ENCODE results near the gene CPNE7.

CPNE7 gene

DNA sequence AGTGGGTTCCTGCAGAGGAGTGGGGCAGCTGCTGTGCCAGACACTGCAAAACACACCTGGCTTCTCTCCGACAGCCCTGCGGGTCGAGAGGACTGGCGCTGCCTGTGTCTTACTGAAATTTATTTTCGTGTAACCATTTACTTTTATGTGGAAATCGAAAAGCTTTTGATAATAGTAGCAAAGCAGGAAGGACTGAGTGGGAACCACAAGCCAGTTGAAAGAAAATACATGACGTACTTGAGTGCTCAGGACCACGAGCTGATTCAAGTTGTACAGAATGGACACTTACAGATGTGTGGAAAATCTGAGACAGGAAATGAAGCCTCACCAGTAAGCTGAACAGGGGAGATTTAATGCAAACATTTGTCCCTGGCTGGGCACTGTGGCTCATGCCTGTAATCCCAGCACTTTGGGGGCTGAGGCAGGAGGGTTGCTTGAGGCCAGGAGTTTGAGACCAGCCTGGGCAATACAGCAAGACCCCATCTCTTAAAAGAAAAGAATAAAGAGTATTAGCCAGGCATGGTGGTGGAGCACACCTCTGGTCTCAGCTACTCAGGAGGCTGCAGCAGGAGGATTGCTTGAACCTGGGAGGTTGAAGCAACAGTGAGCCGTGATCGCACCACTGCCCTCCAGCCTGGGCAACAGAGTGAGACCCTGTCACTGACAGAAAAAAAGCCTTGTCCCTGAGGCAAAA lies 26.4 kb upstream of the CPNE7 start:
- DNase-seq, result no peak

DNA sequence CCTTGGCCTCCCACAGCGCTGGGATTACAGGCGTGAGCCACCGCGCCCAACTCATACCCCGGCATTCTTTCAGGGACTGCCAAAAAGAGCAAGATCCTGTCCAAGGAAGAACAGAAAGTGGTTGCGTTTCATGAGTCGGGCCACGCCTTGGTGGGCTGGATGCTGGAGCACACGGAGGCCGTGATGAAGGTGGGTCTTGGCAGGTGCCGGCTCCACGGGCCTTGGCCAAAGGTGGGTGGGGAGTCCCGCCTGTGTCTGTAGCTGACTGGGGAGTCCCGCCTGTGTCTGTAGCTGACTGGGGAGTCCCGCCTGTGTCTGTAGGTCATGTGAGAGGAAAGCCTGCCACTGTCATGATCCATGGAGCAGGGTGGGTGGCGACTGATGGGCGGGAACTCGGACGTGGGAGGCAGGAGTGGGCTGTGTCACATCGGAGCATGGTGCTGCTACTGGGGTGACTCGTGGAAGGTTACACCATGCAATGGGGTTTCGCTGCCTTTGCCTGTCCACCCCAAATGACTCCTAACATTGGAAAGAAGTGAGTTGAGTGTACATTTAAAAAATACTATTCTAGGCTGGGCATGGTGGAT lies 25.0 kb upstream of the CPNE7 start:
- no peak for DNase-seq

DNA sequence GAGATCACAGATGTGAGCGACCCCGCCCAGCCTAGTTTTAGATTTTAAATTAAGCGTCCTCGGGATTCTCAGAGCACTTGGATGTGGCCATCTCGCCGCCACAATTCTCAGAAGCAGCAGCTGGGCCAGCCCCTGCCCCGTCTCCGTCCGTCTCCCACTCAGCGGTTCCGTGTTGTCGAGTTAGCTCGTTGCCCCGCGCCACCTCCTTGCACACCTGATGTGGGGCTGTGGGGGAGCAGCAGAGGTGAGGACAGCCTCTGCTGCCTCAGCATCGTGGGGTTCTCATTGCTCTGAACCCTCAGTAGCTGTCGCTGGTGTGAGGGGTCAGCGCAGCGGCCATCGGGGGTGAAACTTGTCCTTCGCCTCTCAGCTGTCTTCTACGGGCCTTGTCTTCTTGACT lies 23.2 kb upstream of the CPNE7 start:
- DNase-seq, result no peak

DNA sequence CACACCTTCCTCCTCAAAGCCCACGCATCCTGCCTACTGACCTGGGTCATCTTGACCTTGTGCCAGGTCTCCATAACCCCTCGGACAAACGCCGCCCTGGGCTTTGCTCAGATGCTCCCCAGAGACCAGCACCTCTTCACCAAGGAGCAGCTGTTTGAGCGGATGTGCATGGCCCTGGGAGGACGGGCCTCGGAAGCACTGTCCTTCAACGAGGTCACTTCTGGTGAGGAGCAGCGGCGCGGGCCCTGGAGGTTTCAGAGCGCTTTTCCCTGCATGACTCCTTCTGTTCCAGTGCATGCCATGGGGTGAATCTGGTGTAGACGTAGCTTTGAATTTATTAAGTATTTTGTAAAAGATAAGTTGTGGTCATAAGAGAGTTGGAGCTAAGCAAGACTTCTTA lies 22.6 kb upstream of the CPNE7 start:
- DNase-seq, result no peak

DNA sequence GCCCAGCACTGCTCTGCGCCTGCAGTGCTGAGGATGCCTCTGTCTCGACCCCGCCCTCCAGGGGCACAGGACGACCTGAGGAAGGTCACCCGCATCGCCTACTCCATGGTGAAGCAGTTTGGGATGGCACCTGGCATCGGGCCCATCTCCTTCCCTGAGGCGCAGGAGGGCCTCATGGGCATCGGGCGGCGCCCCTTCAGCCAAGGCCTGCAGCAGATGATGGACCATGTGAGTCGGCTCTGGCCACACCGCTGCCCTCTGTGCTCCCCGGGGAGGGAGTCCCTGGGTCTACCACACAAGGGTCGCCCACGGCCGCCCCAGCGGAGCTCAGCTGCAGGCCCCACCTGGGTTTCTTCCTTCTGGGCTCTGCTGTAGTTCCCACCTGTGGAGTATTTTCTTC lies 21.8 kb upstream of the CPNE7 start:
- no peak for DNase-seq

DNA sequence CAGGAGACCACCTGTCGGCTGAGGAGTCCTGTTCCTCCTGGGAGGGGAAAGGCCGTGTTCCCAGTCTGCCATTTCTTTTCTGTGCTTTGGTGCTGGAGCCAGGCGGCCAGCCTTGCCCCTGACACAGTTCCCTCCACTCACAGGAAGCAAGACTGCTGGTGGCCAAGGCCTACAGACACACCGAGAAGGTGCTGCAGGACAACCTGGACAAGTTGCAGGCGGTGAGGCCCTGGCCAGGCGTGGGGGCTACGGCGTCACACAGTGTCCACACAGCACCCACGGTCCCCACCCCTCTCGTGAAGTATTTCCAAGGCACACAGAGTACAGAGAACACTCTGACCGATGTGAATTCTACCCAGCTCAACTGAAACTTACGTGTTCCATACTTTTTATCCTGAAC lies 21.2 kb upstream of the CPNE7 start:
- no peak for DNase-seq

DNA sequence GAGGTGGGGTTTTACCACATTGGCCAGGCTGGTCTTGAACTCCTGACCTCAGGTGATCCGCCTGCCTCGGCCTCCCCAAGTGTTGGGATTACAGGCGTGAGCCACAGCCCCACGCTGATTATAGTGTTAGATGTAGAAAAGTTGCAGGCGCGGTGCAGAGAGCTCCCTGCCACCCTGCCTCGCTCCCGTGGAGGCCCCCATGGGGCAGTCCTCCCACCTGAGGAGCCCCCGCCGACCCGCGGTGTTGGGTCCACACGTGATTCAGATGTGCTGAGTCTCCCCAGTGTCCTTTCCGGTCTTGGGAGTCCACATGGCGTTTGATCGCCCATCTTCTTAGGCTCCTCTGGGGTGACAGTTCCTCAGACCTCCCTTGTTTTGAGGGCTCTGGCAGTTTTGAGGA lies 20.3 kb upstream of the CPNE7 start:
- no peak for DNase-seq

DNA sequence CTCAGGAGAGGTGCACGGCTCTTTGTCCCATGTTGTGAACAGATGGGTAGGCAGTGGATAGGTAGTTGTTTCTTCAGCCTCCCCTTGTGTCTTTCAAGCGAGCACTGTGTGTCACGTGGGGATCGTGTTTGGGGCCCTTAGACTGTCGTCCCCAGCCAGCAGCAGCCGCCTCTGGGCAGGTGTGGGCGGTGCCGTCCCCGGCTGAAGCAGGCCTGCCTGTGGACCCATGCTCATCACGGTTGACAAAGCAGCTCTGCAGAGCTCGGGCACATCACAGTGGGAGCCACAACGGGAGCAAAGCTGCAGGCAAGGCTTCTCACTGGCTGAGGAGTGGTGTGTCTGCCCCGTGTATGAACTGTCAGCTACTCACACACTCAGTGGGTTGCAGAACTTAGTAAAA lies 19.8 kb upstream of the CPNE7 start:
- DNase-seq, result no peak

DNA sequence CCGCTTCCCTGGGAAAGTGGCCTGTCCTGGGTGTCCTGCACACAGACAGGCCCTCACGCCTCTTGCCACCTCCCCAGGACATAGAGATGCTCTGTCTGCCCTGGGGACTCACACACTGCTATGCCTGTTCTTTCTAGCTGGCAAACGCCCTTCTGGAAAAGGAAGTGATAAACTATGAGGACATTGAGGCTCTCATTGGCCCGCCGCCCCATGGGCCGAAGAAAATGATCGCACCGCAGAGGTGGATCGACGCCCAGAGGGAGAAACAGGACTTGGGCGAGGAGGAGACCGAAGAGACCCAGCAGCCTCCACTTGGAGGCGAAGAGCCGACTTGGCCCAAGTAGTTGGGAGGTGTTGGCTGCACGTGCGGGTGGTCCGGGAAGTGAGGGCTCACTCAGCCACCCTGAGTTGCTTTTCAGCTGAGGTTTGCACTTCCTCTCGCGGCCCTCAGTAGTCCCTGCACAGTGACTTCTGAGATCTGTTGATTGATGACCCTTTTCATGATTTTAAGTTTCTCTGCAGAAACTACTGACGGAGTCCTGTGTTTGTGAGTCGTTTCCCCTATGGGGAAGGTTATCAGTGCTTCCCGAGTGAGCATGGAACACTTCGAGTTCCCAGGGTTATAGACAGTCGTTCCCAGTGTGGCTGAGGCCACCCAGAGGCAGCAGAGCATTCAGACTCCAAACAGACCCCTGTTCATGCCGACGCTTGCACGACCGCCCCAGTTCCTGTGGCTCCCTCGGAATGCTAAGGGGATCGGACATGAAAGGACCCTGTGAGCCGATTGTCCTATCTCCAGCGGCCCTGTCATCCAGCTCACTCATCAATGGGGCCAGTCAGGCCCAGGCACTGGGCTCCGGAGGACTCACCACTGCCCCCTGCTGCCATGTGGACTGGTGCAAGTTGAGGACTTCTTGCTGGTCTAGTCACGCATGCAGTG lies 18.5 kb upstream of the CPNE7 start:
- no peak for DNase-seq

DNA sequence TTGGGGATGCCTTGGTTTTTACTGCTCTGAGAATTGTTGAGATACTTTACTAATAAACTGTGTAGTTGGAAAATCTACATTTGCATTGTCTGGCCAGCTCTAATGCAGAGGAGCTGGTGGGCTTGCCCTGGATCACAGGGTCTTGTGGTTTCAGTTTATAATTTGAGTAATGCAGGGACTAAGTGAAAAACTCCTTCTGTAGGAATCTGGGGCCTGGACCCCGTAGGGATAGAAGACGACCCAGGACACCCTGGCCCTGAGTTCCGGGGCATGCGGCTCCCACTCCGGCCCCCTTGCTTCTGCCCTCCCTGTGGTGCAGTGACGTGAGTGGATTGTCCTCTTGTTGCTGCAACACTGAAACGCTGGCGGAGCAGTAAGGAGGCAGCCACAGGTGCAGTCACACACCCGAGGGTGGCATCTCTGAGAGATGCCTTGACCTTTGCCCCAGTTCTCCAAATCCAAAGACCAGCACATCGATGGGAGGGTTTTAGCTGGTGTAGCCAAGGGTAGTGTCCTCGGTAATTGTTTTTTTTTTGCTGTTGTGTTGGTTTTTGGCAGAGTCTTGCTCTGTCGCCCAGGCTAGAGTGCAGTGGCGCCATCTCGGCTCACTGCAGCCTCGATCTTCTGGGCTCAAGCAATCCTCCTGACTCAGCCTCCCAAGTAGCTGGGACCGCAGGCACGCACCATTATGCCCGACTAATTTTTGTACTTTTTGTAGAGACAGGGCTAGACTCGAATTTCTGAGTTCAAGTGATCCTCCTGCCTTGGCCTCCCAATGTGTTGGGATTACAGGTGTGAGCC lies 17.7 kb upstream of the CPNE7 start:
- DNase-seq, result no peak

DNA sequence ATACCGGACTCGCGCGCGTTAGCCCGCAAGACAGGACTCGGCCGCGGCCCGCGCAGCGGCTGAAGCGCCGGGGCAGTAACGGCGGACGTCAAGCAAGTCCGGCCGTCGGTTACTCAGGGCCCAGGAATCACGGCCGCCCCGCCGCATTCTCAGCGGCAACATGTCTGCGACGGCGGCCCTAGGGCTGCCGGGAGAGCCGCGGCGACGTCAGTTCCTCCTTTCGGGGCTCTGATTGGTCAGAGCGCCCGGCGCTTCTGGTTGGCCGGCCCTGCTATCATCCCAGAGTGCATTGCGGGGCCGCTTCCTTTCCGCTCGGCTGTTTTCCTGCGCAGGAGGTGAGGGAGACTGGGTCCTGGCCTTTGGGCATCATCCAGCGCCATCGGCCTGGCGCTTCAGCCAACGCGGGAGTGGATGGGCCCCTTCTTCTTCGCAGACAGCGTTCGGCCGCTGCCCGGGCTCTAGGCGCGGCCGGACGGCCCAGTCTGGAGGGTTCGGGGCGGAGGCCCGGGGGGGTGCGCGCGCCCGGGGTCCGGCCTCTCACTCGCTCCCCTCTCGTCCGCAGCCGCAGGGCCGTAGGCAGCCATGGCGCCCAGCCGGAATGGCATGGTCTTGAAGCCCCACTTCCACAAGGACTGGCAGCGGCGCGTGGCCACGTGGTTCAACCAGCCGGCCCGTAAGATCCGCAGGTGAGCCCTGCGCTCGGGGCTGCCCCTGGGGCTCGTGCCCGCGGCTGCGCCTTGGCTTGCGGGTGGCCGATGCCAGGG lies 15.0 kb upstream of the CPNE7 start, which contains the start of gene RPL13:
RPL13 (plus strand) TSS at position 305 of the 764 bp plus-strand sequence; CDS start at position 583, 278 bp downstream.
- DNase-seq, result peak; percentile 86

DNA sequence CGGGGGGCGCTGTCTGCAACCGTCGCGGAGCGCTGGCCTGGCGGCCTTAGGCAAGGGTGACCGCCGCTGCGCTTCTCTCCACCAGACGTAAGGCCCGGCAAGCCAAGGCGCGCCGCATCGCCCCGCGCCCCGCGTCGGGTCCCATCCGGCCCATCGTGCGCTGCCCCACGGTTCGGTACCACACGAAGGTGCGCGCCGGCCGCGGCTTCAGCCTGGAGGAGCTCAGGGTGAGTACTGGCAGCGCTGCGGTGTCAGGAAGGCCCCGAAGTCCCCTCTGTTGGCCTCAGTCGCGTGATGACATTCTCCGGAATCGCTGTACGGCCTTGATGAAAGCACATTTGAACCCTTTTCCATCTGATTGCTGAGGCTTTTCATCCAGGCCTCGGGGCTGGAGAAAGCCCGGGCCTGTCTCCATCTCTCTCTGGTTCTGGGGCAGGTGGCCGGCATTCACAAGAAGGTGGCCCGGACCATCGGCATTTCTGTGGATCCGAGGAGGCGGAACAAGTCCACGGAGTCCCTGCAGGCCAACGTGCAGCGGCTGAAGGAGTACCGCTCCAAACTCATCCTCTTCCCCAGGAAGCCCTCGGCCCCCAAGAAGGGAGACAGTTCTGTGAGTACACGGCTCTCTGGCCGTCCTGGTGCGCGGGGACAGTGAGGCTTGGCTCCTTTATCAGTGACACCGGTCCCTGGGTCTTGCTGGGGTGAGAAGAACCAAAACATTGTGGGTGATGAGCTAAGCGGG lies 14.2 kb upstream of the CPNE7 start:
- no peak for DNase-seq

DNA sequence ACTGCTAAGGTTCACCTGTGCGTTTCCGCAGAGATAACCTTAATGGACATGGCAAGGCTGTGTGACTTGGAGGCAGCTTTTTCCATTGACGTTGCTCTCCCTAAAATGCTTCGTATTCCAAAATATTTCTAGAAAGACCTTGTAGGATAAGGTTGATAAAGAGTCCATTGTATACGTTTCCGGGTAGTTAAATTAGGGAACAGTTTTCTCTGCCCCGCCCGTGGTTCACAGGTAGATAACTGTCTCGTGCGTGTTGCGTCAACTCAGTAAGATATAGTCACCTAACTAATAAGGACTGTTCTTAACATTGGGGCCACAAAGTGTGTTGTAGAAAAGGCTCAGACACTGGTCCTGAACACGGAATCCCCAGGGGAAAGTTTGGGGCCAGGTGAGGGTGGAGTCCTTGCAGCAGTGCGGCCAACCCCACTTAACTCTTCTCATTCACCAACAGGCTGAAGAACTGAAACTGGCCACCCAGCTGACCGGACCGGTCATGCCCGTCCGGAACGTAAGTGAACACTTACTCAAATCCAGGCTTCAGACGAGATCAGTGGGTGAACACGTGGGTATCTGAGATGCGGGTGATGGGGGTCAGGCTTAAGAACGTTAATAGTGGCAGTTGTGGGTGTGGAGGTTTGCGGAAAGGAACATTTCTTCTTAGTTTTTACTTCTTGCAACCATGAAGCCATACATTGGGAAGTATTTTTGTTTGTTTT lies 13.5 kb upstream of the CPNE7 start:
- DNase-seq, result no peak

DNA sequence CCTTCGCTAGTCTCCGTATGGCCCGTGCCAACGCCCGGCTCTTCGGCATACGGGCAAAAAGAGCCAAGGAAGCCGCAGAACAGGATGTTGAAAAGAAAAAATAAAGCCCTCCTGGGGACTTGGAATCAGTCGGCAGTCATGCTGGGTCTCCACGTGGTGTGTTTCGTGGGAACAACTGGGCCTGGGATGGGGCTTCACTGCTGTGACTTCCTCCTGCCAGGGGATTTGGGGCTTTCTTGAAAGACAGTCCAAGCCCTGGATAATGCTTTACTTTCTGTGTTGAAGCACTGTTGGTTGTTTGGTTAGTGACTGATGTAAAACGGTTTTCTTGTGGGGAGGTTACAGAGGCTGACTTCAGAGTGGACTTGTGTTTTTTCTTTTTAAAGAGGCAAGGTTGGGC lies 12.6 kb upstream of the CPNE7 start:
- no peak for DNase-seq

DNA sequence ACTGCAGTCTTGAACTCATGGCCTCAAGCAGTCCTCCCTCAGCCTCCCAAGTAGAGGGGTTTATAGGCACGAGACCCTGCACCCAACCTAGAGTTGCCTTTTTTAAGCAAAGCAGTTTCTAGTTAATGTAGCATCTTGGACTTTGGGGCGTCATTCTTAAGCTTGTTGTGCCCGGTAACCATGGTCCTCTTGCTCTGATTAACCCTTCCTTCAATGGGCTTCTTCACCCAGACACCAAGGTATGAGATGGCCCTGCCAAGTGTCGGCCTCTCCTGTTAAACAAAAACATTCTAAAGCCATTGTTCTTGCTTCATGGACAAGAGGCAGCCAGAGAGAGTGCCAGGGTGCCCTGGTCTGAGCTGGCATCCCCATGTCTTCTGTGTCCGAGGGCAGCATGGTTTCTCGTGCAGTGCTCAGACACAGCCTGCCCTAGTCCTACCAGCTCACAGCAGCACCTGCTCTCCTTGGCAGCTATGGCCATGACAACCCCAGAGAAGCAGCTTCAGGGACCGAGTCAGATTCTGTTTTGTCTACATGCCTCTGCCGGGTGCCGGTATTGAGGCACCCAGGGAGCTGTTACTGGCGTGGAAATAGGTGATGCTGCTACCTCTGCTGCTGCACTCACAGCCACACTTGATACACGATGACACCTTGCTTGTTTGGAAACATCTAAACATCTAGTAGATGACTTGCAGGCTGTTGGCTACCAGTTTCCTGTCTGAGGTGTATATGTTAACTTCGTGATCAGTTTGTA lies 11.7 kb upstream of the CPNE7 start:
- no peak for DNase-seq

DNA sequence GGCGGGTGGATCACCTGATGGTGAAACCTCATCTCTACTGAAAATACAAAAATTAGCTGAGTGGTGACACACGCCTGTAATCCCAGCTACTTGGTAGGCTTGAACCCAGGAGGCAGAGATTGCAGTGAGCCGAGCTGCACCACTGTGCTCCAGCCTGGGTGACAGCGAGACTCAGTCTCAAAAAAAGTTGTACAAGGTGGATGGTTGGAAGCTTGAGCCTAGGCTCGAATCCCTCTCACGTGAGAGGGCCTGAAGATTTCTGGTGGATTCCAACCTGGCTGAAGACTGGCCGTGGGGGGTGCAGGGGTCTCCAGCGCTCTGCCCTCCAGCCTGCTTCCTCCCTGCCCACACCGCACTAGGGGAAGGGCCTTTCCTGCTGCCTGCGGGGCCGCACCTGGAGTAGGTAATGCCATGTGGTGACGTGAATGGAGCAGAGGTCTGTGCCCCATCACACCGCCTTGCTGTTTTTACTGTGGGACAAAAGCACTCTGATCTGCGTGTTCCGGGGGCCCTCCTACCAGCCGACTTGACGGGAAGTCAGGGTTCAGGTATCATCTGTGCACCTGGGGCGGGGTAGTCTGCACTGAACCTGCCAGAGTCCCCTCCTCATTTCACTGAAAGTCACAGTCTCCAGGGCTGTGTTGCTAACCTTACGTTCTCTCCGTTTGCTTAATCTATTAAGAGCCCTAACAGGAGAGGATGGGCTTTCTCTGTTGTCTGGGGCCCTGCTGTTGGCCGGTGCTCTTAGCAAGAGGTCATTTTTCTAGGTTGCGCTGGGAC lies 10.9 kb upstream of the CPNE7 start:
- no peak for DNase-seq

DNA sequence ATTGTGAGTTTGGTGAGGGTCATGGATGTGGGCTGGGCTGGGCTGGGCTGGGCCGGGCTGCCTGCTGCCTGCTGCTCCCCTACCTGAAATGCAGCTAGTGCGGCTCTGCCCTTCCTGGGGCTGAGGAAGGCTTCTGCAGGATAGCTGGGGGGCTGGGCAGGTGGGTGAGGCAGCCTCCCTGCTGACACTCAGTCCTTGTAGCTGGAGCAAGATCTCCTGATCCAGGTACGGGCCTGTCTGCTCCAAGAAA lies 10.4 kb upstream of the CPNE7 start:
- no peak for DNase-seq

DNA sequence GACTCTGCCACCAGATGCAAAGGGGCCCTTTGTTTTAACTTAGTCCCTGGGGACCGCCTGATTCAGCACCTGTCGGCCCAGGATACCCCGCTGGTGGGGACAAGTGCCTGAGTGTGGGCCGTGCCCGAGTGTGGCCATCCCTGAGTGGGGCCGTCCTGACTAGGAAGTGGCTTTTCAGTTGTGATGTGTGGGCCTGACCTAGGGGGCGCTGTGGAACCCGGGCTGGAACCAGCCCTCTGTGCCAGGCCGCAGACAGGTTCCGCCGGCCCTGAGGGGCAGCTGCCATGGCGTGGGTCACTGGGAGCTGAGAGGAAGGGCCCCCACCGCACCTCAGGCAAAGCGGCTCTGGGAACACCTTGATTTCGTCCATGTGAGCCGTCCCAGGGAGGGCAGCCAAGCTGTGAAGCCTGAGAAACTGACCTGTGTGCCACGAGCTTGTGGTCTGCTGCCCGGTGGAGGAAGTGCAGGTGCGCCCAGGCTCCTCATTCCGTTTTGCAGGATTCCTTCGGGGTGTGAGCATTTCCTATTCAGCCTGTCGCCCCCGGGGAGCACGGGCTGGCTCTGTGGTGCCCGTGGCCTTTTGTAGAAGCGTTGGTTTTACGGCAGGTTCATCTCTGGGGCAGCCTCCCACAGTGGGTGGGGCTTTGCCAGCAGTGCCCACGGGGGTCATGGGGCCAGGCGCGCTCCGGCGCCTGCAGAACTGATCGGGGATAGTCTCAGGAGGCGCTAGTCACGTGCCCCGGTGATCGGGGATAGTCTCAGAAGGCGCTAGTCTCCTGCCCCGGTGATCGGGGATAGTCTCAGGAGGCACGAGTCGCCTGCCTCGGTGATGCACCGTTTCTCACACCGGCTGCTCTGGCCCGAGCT lies 9.8 kb upstream of the CPNE7 start:
- no peak for DNase-seq
